GM19025 (cell line): ENCODE measurements around the gene CALN1.
"Not testable (repeated sequence)": the region's sequence is repeated elsewhere in the genome, so short reads cannot be mapped to it uniquely, and the experiment has no call there.

Source experiments
- ATAC-seq: cut with Tn5 transposase; IDR thresholded peaks from one replicate; pipeline ENCODE4 v1.9.1; 2021; ENCODE audit warnings: mild to moderate bottlenecking, low read depth, moderate library complexity; ENCODE audit not compliant: unreplicated experiment

Gene CALN1

DNA sequence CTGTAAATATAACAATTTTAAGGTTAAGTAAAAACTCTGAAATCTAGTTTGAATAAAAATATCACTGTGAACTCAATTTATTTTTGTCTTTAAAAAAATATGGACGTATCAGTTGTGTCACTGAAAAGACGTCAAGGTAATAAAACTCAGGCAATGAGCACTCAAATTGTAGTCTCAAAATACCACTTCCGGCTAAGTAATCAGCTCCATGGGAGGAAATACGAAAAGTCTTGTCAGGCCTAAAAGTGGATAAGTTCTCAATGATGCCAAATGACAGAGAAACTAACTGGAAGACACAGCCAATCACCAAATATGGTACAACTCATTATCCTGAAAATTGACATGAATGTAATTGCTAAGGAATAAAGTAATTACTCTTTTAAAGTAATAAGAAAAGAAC is 719 bp downstream of the CALN1 start:
- no peak for ATAC-seq

DNA sequence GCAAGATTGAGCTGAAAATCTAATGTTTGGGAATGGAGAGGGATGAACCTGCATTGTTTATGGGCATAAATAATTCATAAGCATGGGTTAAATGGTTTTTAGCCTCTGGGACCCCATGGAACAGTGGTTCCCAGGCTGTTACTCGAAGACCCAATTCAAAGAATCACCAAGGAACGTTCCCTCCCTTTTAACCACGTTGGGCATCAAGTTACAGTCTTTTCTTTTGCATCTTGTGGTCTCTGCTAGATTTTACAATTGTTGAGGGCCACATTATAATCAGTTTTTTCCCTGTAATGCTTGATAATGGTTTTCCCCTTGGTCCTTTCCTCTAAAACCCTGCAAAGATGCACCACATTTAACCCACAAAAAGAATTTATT is 2.5 kb downstream of the CALN1 start:
- ATAC-seq, result no peak

DNA sequence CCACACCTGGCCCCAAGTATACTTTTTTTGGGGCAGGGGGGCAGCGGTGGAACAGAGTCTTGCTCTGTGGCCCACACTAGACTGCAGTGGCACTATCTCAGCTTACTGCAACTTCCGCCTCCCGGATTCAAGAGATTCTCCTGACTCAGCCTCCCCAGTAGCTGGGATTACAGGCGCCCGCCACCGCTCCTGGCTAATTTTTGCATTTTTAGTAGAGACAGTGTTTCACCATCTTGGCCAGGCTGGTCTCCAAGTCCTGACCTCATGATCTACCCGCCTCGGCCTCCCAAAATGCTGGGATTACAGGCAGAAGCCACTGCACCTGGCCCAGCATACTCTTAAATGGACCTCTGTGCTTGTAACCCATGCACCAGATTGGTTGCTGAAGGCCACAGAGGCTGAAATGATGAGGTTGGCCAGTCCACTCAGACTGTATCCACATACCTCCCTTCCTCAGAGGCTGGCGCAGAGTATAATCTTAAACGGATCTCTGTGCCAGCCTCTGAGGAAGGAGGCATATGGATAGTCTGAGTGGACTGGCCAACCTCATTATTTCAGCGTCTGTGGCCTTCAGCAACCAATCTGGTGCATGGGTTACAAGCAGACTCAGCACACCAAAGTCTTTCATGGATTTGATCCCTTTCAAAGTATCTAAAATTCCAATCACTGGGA is 3.0 kb downstream of the CALN1 start:
- ATAC-seq, result no peak

DNA sequence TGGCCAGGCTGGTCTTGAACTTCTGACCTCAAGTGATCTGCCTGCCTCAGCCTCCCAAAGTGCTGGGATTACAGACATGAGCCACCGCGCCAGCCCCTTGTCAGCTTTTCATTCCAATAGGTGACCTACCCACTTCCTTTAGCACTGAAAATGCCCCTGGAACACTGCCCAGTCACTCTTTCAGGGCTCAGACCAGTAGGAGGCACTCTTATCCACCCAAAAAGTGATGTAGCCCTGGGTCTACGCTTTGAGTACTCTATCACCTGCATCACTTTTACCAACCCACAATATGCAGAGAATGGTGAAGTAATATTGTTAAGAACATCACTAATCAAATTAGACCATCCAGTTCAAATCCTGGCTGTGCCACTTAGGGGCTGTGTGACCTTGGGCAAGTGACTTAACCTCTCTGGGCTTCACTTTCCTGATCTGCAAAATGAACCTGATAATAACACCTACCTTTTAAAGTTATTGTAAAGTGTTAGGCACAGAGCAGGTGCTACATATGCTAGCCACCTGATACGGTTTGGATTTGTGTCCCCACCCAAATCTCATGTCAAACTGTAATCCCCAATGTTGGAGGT is 5.2 kb downstream of the CALN1 start:
- ATAC-seq, result no peak

DNA sequence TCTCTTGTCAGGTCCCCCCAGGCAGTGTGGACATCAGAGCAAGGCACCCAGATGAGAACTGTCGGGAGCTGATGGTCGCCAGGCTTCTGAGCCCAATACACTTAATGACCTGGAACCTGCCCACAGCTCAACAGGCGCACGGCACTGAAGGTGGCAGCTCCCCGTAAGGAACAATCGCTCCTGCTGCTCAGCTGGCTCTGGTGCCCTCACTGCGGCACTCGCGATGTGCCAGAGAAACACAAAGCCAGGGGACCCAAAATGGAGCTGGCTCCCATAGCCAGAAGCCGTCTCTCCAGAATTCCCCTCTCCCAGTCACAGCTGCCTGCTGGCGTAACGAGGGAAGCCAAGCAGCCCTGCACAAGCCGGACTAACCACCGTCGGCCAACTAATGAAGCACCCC is 6.3 kb downstream of the CALN1 start:
- no peak for ATAC-seq

DNA sequence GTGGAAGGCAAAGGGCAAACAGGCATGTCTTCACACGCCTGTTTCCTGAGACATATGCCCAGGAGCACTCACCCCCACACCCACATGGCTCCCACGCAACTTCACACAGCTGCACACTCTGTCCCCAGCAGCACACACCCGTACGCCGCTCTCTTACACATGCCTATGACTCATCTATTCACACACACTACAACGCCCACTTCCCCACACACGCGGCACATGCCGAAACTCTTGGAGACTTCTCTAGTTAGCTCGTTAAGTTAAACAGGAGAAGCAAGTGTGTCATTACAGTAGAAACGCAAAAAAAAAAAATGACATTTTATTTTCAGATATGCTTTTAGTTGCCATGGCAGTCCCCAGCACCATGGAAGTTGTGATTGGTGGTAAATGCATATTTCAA is 6.7 kb downstream of the CALN1 start:
- no peak for ATAC-seq

DNA sequence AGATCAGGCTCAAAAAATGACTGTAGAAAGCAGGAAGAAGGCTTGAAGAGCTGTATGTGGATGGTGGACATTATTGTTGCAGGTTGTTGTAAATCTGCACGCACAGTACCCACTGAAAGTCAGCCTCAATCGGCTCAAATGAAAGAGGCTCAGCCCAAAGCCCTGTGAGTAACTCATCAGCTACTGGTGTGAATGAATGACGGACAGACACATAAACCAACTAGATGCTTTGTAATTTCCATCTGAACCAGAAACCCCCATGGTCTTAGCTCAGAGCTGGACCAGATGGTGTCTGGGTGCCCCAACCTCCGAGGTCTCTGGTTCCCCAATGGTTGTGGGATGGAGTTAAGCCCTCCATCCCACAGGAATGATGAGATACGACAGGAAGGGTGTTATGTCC is 7.4 kb downstream of the CALN1 start:
- ATAC-seq, result no peak

DNA sequence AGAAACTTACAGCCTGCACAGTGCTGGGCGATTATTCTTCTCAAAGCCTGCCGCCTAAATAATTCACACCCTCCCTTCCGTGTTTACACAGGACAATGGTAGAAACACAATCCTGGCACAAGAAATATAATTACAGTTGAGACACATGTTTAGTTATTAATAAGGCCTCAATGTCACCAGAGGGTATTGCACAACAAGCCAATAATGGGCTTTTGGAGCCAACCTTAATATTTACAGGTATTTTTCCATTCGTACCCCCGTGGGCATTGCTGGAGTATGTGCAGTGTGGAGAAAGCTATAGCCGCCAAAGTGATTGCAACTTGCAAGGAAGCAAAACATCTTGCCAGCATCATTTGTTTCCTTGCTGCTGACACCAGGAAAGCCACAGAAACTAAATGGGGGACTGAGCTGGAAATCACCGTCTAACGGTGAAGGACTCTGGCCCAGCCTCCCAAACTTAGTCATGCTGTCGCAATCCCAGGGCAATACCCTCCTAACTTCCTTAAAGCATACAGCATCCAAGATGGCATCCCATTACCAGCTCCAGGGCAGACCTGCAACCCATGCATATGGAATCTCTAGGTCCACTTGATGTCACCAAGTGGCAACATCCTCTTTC is 8.6 kb downstream of the CALN1 start:
- ATAC-seq, result no peak

DNA sequence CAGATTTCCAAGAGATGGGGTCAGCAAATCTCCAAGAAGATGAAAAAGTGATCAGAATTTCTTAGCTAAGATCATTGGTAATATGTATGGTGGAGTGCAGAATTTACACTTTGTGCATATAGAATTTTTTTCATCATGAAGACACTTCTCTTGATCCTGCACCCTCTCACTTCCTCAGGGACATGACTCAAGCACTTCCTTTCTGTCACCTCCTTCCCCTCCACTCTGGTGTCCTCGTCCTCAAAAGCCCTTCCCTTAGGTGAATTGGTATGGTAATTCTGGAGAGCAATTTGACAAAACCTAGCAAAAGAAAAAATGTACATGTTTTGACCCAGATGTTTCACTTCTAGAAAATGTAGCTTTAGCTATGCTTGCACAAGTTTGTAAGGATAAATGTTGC is 18.1 kb downstream of the CALN1 start:
- ATAC-seq, result no peak

DNA sequence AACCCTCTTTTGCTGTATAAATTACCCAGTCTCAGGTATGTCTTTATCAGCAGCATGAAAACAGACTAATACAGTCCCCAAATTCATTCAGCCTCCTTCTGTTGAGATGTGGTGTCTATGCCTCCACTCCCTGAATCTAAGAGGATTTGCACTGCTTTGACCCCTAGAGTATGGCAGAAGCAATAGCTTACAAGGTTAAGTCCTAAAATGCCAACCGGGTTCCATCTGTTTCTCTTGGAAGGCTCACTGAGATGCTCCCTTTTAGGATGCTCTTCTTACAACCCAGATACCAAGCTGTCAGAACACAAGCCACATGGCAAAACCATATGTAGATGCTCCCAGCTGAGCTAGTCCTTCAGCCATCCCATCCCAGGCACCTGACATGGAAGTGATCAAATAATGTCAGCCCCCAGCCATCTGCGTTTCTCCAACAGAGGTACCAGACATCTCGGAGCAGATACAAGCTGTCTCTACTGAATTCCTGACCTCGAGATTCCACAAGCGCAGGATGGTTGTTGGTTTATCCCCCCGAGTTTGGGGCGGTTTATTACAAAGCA is 20.2 kb downstream of the CALN1 start:
- no peak for ATAC-seq

DNA sequence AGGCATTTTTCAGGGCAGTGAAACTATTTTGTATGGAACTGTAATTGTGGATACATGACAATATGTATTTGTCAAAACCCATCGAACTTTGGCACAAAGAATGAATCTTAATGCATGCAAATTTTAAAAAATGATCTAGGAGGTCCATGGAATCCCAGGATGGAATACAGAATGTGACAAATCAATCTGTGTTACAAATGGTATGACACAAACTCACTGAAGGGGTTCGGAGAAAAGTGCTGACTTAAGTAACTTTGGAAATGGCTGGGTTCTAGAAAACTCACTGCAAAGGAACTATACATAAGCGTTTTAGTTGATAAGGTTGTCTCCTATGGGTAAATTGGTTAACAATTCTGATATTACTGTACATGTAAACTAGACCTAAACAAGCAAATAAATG is 26.0 kb downstream of the CALN1 start:
- no peak for ATAC-seq

DNA sequence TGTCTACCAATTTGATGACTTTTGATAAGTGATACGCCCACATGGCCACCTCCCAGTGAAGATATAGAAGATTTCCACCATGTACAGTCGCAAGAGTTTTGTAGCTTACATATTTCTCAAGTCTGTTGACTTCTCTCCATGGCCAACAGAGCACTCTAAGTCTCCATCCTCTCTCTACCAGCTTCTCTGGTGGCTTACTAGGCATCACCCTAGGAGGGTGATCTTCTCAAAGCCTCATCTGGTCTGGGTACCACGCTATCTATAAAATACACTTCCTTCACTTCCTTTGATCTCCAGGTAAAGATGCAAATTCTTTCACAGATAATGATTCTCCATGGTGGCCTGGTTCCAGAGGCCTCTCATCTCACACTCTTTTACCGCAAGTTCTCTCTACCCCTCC is 49.9 kb downstream of the CALN1 start:
- no peak for ATAC-seq

DNA sequence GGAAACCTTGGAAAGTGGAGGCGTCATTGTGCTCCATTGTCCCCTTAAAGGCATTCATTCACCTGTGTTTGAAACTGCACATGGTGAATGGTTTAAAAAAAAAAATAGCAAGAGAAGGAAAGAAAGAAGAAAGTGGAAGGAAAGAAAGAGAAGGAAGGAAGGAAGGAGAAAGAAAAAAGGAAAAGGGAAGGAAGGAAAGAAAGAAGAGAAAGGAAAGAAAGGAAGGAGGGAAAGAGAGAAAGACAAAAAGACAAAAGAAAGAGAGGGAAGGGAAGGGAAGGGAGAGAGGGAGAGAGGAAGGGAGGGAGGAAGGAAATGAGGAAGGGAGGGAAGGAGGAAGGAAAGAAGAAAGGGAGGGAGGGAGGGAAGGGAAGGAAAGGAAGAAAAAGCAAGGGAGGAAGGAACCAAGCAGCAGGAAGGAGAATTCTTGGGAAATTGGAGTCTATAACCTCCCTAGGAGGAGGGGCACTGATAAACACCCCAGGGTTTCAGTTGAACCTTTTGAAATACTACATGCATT is 66.9 kb downstream of the CALN1 start:
- ATAC-seq, result no peak

DNA sequence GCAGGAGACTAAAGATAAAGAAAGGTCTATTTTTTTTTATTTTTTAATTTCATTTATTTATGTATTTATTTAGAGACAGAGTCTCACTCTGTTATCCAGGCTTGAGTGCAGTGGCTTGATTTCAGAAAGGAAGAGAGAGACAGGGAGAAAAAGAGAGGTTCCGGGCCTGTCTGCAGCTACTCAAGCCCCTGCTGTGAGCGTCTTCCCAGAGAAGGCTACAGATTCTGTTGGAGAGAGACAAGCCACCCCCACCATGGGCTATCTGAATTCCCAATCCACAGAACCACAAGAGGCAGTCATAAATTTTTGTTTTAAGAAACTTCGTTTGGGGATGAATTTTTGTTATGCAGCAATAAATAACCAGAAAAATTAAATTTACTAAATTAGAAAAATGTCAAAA is 68.1 kb downstream of the CALN1 start:
- no peak for ATAC-seq

DNA sequence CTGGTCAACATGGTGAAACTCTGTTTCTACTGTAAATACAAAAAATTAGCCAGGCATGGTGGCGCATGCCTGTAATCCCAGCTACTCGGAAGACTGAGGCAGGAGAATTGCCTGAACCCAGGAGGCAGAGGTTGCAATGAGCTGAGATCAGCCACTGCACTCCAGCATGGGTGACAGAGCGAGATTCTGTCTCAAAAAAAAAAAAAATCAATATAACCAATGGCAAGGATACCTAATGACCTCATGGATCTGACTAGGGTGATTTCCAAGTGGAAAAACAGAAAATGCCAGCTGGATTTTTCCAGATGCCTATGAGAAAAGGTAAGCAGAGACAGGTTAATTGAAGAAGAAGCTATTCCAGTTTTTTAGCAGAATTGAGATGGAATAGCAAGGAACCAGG is 68.8 kb downstream of the CALN1 start:
- ATAC-seq, result not testable (repeated sequence)

DNA sequence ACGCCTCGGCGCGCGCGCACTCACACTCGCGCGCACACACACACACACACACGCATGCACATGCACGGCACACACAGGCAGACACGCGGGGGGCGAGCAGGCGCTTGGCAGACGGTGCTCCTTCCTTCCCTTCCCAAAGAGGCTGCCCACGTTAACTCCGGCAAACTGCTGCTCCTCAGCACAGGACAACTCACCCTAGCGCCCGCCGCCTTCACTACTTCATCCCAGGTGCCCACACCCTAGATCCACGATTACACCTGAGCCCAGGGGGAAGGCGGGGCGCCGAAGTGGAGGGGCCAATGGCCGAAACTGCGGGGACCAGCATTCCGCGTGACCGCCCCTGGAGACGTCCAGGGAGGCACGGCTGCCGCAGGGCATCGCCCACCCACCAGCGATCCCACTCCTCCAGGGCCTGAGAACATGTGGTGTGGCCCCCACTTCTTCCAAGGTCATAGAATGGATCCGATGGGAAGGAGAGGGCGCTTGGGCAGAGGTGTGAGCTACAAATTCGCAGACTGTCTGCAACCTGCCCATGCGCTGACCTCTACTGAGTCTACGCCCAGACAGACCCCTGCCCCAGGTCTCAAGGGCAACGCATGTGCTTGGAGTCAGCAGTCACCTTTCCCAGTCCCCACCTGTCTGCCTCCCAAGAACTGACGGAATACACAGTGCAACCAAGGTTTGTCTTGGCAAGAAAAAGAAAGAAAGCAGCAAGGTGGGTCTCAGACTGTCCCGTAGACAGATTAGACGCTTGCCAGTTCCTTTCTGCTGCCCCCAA is 74.6 kb downstream of the CALN1 start:
- ATAC-seq, result no peak

DNA sequence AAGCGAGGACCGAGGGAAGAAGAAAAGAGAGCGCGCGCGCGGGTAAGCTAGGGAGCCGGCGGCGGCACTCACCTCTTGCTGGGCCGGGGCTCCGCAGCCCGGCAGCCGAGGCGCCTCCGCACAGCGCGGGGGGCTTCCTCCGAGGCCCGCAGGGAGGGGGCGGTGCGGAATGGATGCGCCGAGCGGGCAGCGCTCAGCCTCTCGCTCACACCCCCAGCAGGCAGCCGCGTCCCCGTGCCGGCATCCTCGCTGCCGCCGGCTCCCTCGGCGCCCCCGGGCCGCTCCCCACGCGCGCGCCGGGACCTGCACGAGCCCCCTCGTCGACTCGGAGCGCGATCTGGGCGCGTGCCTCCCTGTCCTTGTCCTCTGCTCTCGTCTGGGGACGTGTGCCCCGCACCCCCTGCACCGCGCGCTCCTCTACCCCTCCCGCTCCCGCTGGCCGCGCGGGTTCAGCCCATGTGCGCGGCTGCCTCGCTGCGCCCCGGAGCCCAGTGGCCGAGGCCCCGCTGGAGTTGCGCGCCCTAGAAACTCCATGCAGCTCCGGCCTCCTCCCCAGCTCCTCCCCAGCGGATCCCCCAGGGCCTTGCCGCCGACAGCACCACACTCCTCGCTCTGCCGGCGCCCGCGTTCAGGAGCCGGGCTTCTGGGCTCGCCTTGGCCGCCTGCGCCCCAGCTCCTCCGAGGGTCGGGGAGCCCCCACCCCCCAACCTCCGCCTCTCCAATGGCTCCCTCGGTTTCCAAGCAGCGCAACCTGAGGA is 75.3 kb downstream of the CALN1 start:
- no peak for ATAC-seq

DNA sequence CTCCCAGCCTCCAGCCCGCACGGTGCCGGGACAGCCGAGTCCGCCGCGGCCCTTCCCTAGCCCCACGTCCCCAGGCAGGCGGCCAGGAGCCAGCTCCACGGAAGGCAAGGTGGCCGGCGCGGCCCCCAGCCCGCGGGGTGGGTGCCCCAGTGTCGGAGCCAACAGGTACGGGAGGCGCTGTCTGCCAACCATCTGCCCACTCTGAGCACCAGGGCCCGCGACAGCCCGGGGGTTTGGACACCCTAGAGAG is 75.8 kb downstream of the CALN1 start:
- no peak for ATAC-seq

DNA sequence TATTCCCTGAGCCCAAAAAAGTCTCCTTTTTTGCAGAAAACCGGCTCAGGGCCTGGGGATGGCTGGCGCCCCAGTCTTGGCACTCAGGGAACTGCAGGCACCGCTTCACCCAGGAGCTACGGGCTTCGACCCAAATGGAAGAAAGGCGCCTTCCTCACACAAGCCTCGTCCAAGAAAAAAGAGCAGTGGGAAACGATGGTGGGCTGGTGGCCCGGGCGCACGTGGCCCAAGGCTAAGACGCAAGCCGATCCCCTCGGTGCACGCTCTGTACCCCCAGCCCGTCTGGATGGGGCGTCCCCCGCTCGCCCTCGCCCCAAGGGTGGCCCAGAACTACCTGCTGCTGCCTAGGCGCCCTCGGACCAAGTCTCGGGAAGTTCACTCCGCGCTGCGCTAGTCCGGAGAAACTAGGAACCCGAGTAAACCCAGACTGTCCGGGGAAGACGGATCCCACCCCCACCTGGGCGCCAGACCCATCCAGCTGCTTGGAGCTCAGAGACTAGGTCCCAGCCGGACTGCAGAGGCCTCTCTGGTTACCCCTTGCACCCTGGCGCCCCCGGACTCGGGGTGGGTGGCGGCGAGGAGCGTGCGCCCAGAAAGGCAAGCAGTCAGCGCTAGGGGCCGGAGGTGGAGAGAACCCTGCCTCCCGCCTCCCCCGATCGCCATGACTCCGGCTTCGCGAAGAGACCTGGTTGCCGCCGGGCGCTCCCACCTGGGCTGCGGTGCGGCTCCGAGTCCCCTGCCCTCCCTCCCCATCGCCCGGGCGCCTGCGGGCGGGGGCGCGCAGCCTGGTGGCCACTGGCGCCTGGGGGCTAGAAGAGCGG is 76.4 kb downstream of the CALN1 start:
- ATAC-seq, result no peak

DNA sequence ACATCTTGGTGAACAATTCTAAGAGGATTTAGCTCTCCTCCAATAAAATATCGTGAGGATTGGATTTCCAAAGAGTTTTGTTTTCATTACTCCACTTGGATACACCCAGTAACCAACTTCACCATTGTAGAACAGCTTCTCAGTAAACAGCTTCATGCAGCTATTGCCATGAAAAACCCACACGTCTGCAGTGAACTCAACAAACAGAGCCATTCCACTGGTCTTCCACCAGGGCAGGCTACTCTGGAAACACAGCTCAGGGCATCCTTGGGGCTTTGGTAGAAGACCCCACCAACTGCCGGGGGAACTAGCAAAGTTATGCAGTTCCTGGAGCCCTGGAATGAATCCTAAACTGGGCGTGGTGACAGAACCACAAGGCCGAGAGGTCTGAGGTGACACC is 77.4 kb downstream of the CALN1 start:
- ATAC-seq, result no peak
